Bronchial epithelial cell (primary cell): ENCODE measurements around the gene TRAIP. TPM values are rescaled to one million over a fixed set of nuclear protein-coding genes. Genes with fewer than 3 reads are reported as not detected.

Experiments
- DNase-seq: peaks from one replicate; pipeline ENCODE4 v3.0.0-alpha.2; 2010; ENCODE audit warnings: low read depth
- FAIRE-seq: peaks from 2 replicates; lab custom pipeline; 2011; peaks lifted over from hg19 to GRCh38; lab: Jason Lieb, UNC
- H3K27me3 ChIP-seq: 2 replicates; pipeline ENCODE4 v1.5.1; 2011; ENCODE audit warnings: low read length; ENCODE audit not compliant: control insufficient read depth, insufficient read depth
- H3K36me3 ChIP-seq: 2 replicates; pipeline ENCODE4 v1.5.1; 2011; ENCODE audit warnings: low read length; ENCODE audit not compliant: control insufficient read depth, insufficient read depth
- H3K4me3 ChIP-seq: 2 replicates; pipeline ENCODE4 v1.5.1; 2011; ENCODE audit warnings: mild to moderate bottlenecking, low read depth, low read length, control low read depth
- CTCF ChIP-seq: IDR thresholded peaks from 2 replicates; pipeline ENCODE4 v1.5.1; 2011; ENCODE audit warnings: mild to moderate bottlenecking, moderate library complexity, low read length, control low read depth, inconsistent platforms; ENCODE audit not compliant: insufficient read depth, severe bottlenecking
- total RNA-seq: library from RNA; depleted of rRNA; stranded (reverse); fragments of >200 nt; gene quantifications from 2 replicates; pipeline ENCODE4 v1.2.1, GENCODE V29; 2014

Gene TRAIP
- total RNA-seq, 1 donor from 2014 or later: 0.79 TPM

DNA sequence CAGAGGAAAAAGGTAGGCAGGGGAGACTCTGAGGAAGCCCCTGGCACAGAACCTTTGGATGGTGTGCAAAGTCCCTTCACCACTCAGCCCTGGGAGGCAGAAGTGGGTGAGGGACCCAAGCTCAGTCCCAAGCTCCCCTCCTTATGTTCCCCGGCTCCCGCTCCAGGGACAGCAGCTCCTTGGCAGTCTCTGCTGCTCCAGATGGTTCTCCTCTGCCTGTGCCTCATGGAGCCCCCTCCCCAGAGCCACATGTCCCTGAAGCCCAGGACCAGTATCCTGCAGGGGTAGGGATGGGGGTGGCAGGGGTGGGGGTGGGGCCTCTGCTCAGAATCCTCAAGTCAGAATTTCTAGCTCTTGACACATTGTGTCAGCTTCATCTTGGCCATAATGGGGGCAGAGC, 21.4 kb upstream of the TRAIP start:
- Histone ChIP-seq H3K36me3 (no peaks in the 10 kb centered on the region), H3K27me3 (peaks cover 3% of the 10 kb centered on the region), H3K4me3 (no peak overlapping the region)
- no peak for FAIRE-seq
- no peak for TF ChIP-seq CTCF
- DNase-seq: no peak

DNA sequence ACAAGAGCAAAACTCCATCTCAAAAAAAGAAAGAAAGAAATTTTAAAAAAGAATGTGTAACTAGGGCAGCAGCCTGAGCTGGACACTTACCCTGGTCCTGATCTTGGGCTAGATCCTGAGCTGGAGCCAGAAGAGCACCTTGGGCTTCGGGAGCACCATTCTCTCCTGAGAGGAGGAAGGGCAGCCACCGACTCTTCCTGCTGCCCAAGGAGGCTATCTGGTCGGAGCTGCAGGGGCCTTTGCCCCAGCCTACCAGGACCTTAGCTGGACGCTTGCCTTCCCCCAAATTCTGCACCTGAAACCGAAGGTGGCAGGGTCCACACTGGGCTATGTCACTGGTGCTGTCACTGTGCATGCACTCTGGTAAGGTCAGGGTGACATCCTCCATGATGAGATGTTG, 20.2 kb upstream of the TRAIP start:
- DNase-seq (no peak), FAIRE-seq (no peak)
- no peak overlapping the region for H3K4me3 ChIP-seq
- no peaks in the 10 kb centered on the region for H3K27me3 ChIP-seq
- TF ChIP-seq CTCF: no peak
- H3K36me3 ChIP-seq: no peaks in the 10 kb centered on the region

DNA sequence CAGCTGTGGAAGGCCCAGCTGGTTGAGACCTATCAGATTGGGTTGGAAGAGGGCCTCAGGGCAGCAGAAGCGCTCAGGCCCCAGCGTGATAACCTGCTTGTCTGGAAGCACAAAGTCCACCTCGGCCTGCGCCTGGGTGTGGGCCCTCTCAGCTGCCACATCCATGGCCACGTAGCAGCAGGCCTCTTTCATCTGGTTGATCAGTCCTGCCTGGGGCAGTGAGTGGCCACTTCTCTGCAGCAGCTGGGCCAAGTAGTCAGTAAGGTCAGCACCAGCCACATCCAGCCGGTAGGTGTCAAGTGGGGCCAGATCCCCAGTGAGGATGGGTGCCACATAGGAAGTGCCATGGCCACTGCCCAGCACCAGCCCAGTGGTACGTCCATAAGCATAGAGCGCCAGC, 17.3 kb upstream of the TRAIP start:
- FAIRE-seq: no peak

GRCh38 chr3:49872801-49873281, 16.5 kb upstream of the TRAIP start:
- peaks cover 21% of the 10 kb centered on the region for H3K27me3 ChIP-seq
- DNase-seq: no peak
- no peak overlapping the region for H3K4me3 ChIP-seq
- no peaks in the 10 kb centered on the region for H3K36me3 ChIP-seq
- TF ChIP-seq CTCF: no peak
- no peak for FAIRE-seq

More for the DNA sequence above, 17.3 kb upstream of the TRAIP start:
- Histone ChIP-seq H3K4me3 (no peak overlapping the region), H3K36me3 (no peaks in the 10 kb centered on the region), H3K27me3 (peaks cover 16% of the 10 kb centered on the region)
- no peak for DNase-seq
- TF ChIP-seq CTCF: no peak

DNA sequence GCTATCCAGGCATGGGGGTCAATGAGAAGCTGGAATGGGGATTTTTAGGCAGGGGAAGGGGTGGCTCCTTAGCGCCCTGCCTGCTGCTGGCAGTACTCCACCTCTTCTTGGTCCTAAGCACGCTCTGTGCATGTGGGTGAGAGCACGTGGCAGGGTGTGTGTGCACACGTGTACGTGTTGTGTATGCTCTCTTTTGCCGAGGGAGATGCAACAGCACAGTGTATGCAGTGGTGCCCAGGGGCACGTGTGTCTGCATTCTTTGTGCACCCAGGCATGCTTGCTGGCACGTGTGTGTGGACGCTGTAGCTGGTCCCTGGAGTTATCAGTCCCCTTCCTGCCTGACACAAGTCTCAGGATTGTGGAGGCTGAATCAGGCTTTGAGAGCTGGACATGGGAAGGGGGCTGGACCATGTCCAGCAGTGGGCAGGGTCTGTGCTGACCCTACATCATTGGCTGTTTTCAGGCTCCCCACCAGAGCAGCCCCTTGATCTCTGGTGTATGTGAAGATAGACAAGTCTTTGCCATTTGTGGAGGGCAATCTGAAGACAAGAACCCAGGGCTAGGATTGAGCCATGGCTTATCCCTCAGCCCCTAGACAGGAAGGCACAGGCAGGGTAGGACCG, 15.3 kb upstream of the TRAIP start:
- FAIRE-seq (no peak), DNase-seq (no peak)
- no peak for TF ChIP-seq CTCF
- Histone ChIP-seq H3K4me3 (no peak overlapping the region), H3K27me3 (peaks cover 21% of the 10 kb centered on the region), H3K36me3 (no peaks in the 10 kb centered on the region)
